Neural progenitor cell (in vitro differentiated cells): Measurements from ENCODE around the gene NCAM1.

Experiments
- CTCF ChIP-seq: fragments of 200-600 bp; sonication (generic); IDR thresholded peaks from 2 replicates; pipeline ENCODE4 v1.5.1; 2017; ENCODE audit warnings: antibody characterized with exemption, mild to moderate bottlenecking
- EZH2 ChIP-seq: fragments of 200-600 bp; sonication (generic); IDR thresholded peaks from 2 replicates; pipeline ENCODE4 v1.6.1; 2017; ENCODE audit warnings: antibody characterized with exemption, mild to moderate bottlenecking, moderate library complexity
- EZH2phosphoT487 ChIP-seq: fragments of 200-600 bp; sonication (generic); IDR thresholded peaks from 2 replicates; pipeline ENCODE4 v1.6.1; 2017; ENCODE audit warnings: antibody characterized with exemption

DNA sequence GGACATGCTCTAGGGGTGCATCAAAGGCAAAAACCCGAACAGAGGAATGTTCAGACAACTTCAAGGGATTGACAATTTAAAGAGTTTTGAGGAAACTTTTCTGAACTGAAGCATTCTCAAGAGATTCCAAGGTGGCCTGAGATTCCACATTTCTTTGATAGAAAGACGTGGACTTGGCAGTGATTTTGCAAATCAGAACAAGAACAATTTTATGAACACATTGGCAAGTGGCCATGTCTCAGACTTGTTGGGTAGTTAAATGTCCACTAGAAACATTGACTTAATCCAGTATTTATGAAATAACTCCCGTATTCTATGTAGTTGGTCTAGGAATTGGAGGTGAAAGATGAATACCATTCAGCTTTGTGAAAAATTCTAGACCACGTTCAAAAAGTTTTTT lies 13.8 kb downstream of the NCAM1 start:
- TF ChIP-seq CTCF (no peak), EZH2 (no peak), EZH2phosphoT487 (no peak)
